Amniotic stem cell (primary cell): ENCODE results near the gene CT47C1.
"Not testable (repeated sequence)": the region's sequence is repeated elsewhere in the genome, so short reads cannot be mapped to it uniquely, and the experiment has no call there.

Experiments
- DNase-seq: peaks from one replicate; lab custom pipeline; 2025; lab: John Stamatoyannopoulos, UW

The CT47C1 gene

GRCh38 chrX:119072744-119073143 lies at the start of gene CT47C1:
TSS of gene CT47C1 (plus strand) at chrX:119072993. CDS start at chrX:119073226, 233 bp downstream.
- no peak for DNase-seq

GRCh38 chrX:119025900-119026299 lies 46.9 kb upstream of the CT47C1 start:
- no peak for DNase-seq

- not testable (repeated sequence) for DNase-seq
Measured at GRCh38 chrX:119026344-119026743, 46.4 kb upstream of the CT47C1 start.

GRCh38 chrX:119027960-119028732 lies 44.6 kb upstream of the CT47C1 start:
- DNase-seq = not testable (repeated sequence)

- DNase-seq = no peak
Measured at GRCh38 chrX:119028733-119029330, 44.0 kb upstream of the CT47C1 start.

GRCh38 chrX:119029656-119030055 lies 43.1 kb upstream of the CT47C1 start:
- not testable (repeated sequence) for DNase-seq

GRCh38 chrX:119030990-119031389 lies 41.8 kb upstream of the CT47C1 start:
- no peak for DNase-seq

GRCh38 chrX:119036107-119037029 lies 36.4 kb upstream of the CT47C1 start:
- no peak for DNase-seq

- no peak for DNase-seq
Measured at GRCh38 chrX:119040432-119040831, 32.4 kb upstream of the CT47C1 start.

- peak; percentile 35 for DNase-seq
Measured at GRCh38 chrX:119041175-119041574, 31.6 kb upstream of the CT47C1 start.

GRCh38 chrX:119042040-119042439 lies 30.8 kb upstream of the CT47C1 start:
- DNase-seq = no peak

GRCh38 chrX:119042996-119043395 lies 29.8 kb upstream of the CT47C1 start:
- no peak for DNase-seq

GRCh38 chrX:119045884-119046283 lies 26.9 kb upstream of the CT47C1 start:
- DNase-seq = no peak

GRCh38 chrX:119055687-119056086 lies 17.1 kb upstream of the CT47C1 start:
- no peak for DNase-seq

GRCh38 chrX:119062750-119063374 lies 9.9 kb upstream of the CT47C1 start:
- DNase-seq = no peak

GRCh38 chrX:119063428-119063827 lies 9.4 kb upstream of the CT47C1 start:
- DNase-seq = no peak

- DNase-seq = peak; percentile 47
Measured at GRCh38 chrX:119067023-119067739, 5.6 kb upstream of the CT47C1 start.

- DNase-seq = no peak
Measured at GRCh38 chrX:119069128-119069527, 3.7 kb upstream of the CT47C1 start.

- no peak for DNase-seq
Measured at GRCh38 chrX:119069762-119070161, 3.0 kb upstream of the CT47C1 start.

- no peak for DNase-seq
Measured at GRCh38 chrX:119071381-119071780, 1.4 kb upstream of the CT47C1 start.

- DNase-seq = no peak
Measured at GRCh38 chrX:119073200-119073905, 560 bp downstream of the CT47C1 start.
